Panc1 (cell line): ENCODE results near the gene RPS6KB2. TPM values are rescaled to one million over a fixed set of nuclear protein-coding genes. Genes with fewer than 3 reads are reported as not detected.

ENCODE experiments used
- ATAC-seq: fragments of 200-7000 bp; cut with Tn5 transposase; 2 replicates; pipeline ENCODE4 v1.9.1; 2020; ENCODE audit warnings: mild to moderate bottlenecking, moderate library complexity
- BruUV-seq: library from RNA; stranded (reverse); fragments of 400-500 nt; replicated peaks from 2 replicates; lab custom pipeline; 2021; lab: Mats Ljungman, UMichigan
- CTCF ChIA-PET: fragments of 300-600 bp; sonication (Branson Sonifier 250); formaldehyde crosslinking; loops from one replicate; lab custom pipeline; 2022; ENCODE audit warnings: antibody characterized with exemption; lab: Charles Lee
- POLR2A ChIA-PET: fragments of 300-600 bp; sonication (Branson Sonifier 250); formaldehyde crosslinking; loops from one replicate; lab custom pipeline; 2022; ENCODE audit warnings: antibody characterized with exemption; lab: Charles Lee
- DNase-seq: peaks from one replicate; pipeline ENCODE4 v3.0.0-alpha.2; 2010; ENCODE audit warnings: low read depth, low spot score
- H3K27ac ChIP-seq: 2 replicates; pipeline ENCODE4 v1.5.1; 2011; ENCODE audit warnings: mild to moderate bottlenecking, low read length, inconsistent platforms
- H3K27me3 ChIP-seq: fragments of 200-500 bp; sonication (Bioruptor generic); 2 replicates; pipeline ENCODE4 v1.6.0; 2014; ENCODE audit warnings: low read length, inconsistent platforms; ENCODE audit not compliant: control insufficient read depth, insufficient read depth
- H3K36me3 ChIP-seq: fragments of 200-500 bp; sonication (Bioruptor generic); 2 replicates; pipeline ENCODE4 v1.5.1; 2014; ENCODE audit warnings: inconsistent platforms, mild to moderate bottlenecking, low read length, moderate library complexity; ENCODE audit not compliant: control insufficient read depth, insufficient read depth
- H3K4me1 ChIP-seq: 2 replicates; pipeline ENCODE4 v1.5.1; 2011; ENCODE audit warnings: inconsistent platforms, mild to moderate bottlenecking, low read length, moderate library complexity; ENCODE audit not compliant: control insufficient read depth, insufficient read depth
- H3K4me3 ChIP-seq, 2 experiments: 2 replicates each; pipeline ENCODE4 v1.5.1; 2011 to 2012; ENCODE audit warnings: low read depth in 2 of 2, low read length in 2 of 2, mild to moderate bottlenecking in 2 of 2, inconsistent platforms in 1 of 2, moderate library complexity in 1 of 2
- H3K9me3 ChIP-seq: fragments of 200-500 bp; sonication (Bioruptor generic); 2 replicates; pipeline ENCODE4 v1.5.1; 2014; ENCODE audit warnings: low read depth, mild to moderate bottlenecking, inconsistent platforms, low read length, moderate library complexity; ENCODE audit not compliant: control insufficient read depth, insufficient read depth
- CTCF ChIP-seq: fragments of 450-650 bp; IDR thresholded peaks from 2 replicates; pipeline ENCODE4 v1.5.1; 2017; ENCODE audit warnings: mild to moderate bottlenecking
- POLR2AphosphoS5 ChIP-seq: IDR thresholded peaks from 2 replicates; pipeline ENCODE4 v1.6.1; 2012; ENCODE audit warnings: mild to moderate bottlenecking, low read depth, low read length, moderate library complexity
- SIN3A ChIP-seq: IDR thresholded peaks from 2 replicates; pipeline ENCODE4 v1.6.1; 2012; ENCODE audit warnings: low read depth, mild to moderate bottlenecking, low read length, moderate library complexity, borderline replicate concordance; ENCODE audit not compliant: insufficient read depth
- TCF7L2 ChIP-seq: IDR thresholded peaks from 2 replicates; pipeline ENCODE4 v1.6.1; 2011; ENCODE audit warnings: mild to moderate bottlenecking, low read depth, low read length, inconsistent platforms
- in situ Hi-C: cut with HindIII; loops from 2 replicates; pipeline ENCODE4 v1.10.0; 2016; ENCODE audit warnings: low sequenced_read_pairs, low pct_unique_long_range_greater_than_20kb
- intact Hi-C: fragments of 100-400 bp; cut with micrococcal nuclease; formaldehyde crosslinking; loops from one replicate; pipeline ENCODE4 v1.10.0; 2022; ENCODE audit not compliant: unreplicated experiment
- total RNA-seq: library from RNA; stranded (reverse); gene quantifications from one replicate; pipeline ENCODE4 v1.2.1, GENCODE V29; 2021; ENCODE audit not compliant: unreplicated experiment
- TF ChIP-seq, protein P1 (sequence below), 2 experiments: IDR thresholded peaks; 2 replicates each; pipeline ENCODE4 v1.6.1; 2011 to 2012; ENCODE audit warnings: low read depth in 2 of 2, control low read depth in 1 of 2, low read length in 1 of 2, mild to moderate bottlenecking in 1 of 2, moderate library complexity in 1 of 2; ENCODE audit not compliant: insufficient read depth in 1 of 2

Gene RPS6KB2
- total RNA-seq, 1 experiment from 2014 or later, result 68.5 TPM

- no peak for TF ChIP-seq TCF7L2
- no peak for TF ChIP-seq SIN3A
- no peak for TF ChIP-seq POLR2AphosphoS5
- TF ChIP-seq CTCF, result no peak
- TF ChIP-seq, protein P1, sequence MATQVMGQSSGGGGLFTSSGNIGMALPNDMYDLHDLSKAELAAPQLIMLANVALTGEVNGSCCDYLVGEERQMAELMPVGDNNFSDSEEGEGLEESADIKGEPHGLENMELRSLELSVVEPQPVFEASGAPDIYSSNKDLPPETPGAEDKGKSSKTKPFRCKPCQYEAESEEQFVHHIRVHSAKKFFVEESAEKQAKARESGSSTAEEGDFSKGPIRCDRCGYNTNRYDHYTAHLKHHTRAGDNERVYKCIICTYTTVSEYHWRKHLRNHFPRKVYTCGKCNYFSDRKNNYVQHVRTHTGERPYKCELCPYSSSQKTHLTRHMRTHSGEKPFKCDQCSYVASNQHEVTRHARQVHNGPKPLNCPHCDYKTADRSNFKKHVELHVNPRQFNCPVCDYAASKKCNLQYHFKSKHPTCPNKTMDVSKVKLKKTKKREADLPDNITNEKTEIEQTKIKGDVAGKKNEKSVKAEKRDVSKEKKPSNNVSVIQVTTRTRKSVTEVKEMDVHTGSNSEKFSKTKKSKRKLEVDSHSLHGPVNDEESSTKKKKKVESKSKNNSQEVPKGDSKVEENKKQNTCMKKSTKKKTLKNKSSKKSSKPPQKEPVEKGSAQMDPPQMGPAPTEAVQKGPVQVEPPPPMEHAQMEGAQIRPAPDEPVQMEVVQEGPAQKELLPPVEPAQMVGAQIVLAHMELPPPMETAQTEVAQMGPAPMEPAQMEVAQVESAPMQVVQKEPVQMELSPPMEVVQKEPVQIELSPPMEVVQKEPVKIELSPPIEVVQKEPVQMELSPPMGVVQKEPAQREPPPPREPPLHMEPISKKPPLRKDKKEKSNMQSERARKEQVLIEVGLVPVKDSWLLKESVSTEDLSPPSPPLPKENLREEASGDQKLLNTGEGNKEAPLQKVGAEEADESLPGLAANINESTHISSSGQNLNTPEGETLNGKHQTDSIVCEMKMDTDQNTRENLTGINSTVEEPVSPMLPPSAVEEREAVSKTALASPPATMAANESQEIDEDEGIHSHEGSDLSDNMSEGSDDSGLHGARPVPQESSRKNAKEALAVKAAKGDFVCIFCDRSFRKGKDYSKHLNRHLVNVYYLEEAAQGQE (IDR thresholded peaks at IDR 0.05; ENCODE audit: insufficient read depth in 1 of 2, low read depth in 2 of 2, low read length in 1 of 2), result no peak
- Histone ChIP-seq H3K4me3 (no peak overlapping the region), H3K4me1 (peaks cover 15% of the 10 kb centered on the region), H3K36me3 (no peaks in the 10 kb centered on the region), H3K27me3 (no peaks in the 10 kb centered on the region), H3K9me3 (no peaks in the 10 kb centered on the region), H3K27ac (no peak overlapping the region)
- POLR2A ChIA-PET, result interaction anchor here (0.7 to 1.1 kb wide), 2 partner anchors 14 to 52 kb away, joined by 6 to 14 read pairs; no protein-coding TSS in a partner anchor
- DNase-seq, result no peak
- BruUV-seq, result no TSS peak
- intact Hi-C loops (loop anchor here (10.0 kb wide), 1 partner anchor 122 kb away; the partner anchor contains the start of gene GRK2), in situ Hi-C loops (no loop called here)
- ATAC-seq, result no peak
- CTCF ChIA-PET, result interaction anchor here (0.5 to 0.9 kb wide), 8 partner anchors 12 to 490 kb away, joined by 3 to 7 read pairs (median 4); partner anchors contain the start of gene CABP4
These were observed 41.2 kb upstream of the RPS6KB2 start for GRCh38 chr11:67387069-67387468.

DNA sequence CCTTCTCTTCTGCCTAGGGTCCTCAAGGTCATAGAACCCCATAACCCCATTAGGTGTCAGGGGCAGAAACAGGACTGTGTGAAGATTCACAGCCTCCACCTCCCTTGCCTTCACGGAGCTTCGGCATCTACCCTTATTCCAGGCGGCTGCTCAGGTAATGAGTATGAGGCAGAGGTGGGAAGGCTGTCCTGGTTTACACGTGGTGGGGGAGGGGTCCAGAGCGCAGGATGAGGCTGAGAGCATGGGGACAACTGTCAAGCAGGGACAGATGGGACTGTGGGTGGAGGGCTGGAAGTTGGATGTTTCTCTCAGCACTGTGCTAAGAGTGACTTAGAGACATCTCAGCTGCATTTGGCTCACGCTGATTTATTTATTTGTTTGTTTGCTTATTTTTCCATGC lies 40.8 kb upstream of the RPS6KB2 start:
- TF ChIP-seq, protein P1 (IDR thresholded peaks at IDR 0.05; ENCODE audit: insufficient read depth in 1 of 2, low read depth in 2 of 2, low read length in 1 of 2), result no peak
- TF ChIP-seq POLR2AphosphoS5 (no peak), CTCF (no peak), SIN3A (no peak), TCF7L2 (no peak)
- Histone ChIP-seq H3K27ac (no peak overlapping the region), H3K4me3 (no peak overlapping the region), H3K27me3 (no peaks in the 10 kb centered on the region), H3K9me3 (no peaks in the 10 kb centered on the region), H3K4me1 (peaks cover 11% of the 10 kb centered on the region), H3K36me3 (no peaks in the 10 kb centered on the region)
- in situ Hi-C loops, result no loop called here
- intact Hi-C loops, result loop anchor here (10.0 kb wide), 1 partner anchor 123 kb away; the partner anchor contains the start of gene GRK2
- POLR2A ChIA-PET, result interaction anchor here (0.7 to 1.1 kb wide), 2 partner anchors 15 to 360 kb away, joined by 6 to 18 read pairs; no protein-coding TSS in a partner anchor
- BruUV-seq, result no TSS peak
- no peak for ATAC-seq
- DNase-seq, result no peak
- CTCF ChIA-PET, result interaction anchor here (0.5 kb wide), 1 partner anchor 297 kb away, joined by 3 read pairs; no protein-coding TSS in a partner anchor
